OCI-LY1 (cell line): ENCODE results near the gene RTP5.

ENCODE experiments used
- EZH2 ChIP-seq: fragments of 200-600 bp; sonication (generic), shearing (Covaris generic); IDR thresholded peaks from 2 replicates; pipeline ENCODE4 v1.8.0; 2017; ENCODE audit warnings: borderline replicate concordance, mixed run types, mild to moderate bottlenecking, antibody characterized with exemption, low read length, moderate library complexity, mixed read lengths
- TF ChIP-seq, protein P1 (sequence below): fragments of 200-600 bp; sonication (generic), shearing (Covaris generic); IDR thresholded peaks from 2 replicates; pipeline ENCODE4 v1.5.1; 2017; ENCODE audit warnings: mild to moderate bottlenecking, antibody characterized with exemption, low read length, moderate library complexity, mixed read lengths

DNA sequence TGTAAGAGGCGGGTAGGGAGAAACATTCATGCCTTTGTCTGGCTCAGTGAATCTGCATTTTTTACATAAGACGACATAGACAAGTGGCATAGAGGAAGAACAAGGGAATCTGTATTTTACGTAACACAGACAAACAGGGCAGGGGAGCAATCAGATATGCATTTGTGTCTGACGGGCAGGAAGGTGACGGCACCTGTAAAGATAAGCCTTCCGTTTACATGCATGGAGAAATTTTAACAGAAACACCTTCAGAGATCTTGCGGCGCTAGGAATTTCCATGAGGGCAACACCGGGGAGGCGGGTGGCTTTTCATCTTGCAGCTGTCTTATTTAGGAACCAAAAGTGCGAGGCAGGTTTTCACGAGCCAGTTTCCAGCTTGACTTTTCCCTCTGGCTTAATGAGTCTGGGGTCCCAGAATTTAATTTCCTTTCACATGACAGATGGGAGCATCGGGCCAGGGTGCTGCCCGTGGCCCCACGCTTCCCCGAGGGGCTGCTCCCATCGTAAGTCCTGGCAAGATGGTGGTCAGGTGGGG is 42.6 kb downstream of the RTP5 start:
- TF ChIP-seq, protein P1, sequence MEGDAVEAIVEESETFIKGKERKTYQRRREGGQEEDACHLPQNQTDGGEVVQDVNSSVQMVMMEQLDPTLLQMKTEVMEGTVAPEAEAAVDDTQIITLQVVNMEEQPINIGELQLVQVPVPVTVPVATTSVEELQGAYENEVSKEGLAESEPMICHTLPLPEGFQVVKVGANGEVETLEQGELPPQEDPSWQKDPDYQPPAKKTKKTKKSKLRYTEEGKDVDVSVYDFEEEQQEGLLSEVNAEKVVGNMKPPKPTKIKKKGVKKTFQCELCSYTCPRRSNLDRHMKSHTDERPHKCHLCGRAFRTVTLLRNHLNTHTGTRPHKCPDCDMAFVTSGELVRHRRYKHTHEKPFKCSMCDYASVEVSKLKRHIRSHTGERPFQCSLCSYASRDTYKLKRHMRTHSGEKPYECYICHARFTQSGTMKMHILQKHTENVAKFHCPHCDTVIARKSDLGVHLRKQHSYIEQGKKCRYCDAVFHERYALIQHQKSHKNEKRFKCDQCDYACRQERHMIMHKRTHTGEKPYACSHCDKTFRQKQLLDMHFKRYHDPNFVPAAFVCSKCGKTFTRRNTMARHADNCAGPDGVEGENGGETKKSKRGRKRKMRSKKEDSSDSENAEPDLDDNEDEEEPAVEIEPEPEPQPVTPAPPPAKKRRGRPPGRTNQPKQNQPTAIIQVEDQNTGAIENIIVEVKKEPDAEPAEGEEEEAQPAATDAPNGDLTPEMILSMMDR, result no peak
- TF ChIP-seq EZH2, result no peak
